Testis (tissue), 3 donors: ENCODE results near the gene ZBTB8B. TPM values are rescaled to one million over a fixed set of nuclear protein-coding genes. Genes with fewer than 3 reads are reported as not detected.

ENCODE experiments used
- DNase-seq: peaks from one replicate; pipeline ENCODE4 v3.0.0-alpha.2; 2019
- H3K27ac ChIP-seq, 2 donors: fragments of 200-600 bp; sonication (generic); one replicate each; pipeline ENCODE4 v1.5.1; 2019
- H3K27me3 ChIP-seq: fragments of 200-600 bp; sonication (generic); one replicate; pipeline ENCODE4 v1.5.1; 2019
- H3K36me3 ChIP-seq: fragments of 200-600 bp; sonication (generic); one replicate; pipeline ENCODE4 v1.5.1; 2017; ENCODE audit warnings: low read depth; ENCODE audit errors: missing control alignments
- H3K4me1 ChIP-seq: fragments of 200-600 bp; sonication (generic); one replicate; pipeline ENCODE4 v1.5.1; 2019
- H3K4me3 ChIP-seq, 2 donors: fragments of 200-600 bp; sonication (generic); one replicate each; pipeline ENCODE4 v1.5.1; 2017 to 2019
- H3K9me3 ChIP-seq: fragments of 200-600 bp; sonication (generic); one replicate; pipeline ENCODE4 v1.5.1; 2017
- POLR2A ChIP-seq: fragments of 450-650 bp; IDR thresholded peaks from one replicate; pipeline ENCODE4 v1.6.1; 2017; ENCODE audit warnings: antibody characterized with exemption, mild to moderate bottlenecking, moderate library complexity
- WGBS, 2 donors: methylation state at CpG; one replicate each; pipeline ENCODE4 v1.1.5; 2018; 5-methylcytosine and 5-hydroxymethylcytosine counted together
- intact Hi-C: fragments of 100-400 bp; cut with DNase I; formaldehyde crosslinking; loops from one replicate; pipeline ENCODE4 v1.15.1; 2023; ENCODE audit warnings: low total_unique reads
- polyA plus RNA-seq: library from polyadenylated mRNA; stranded (reverse); fragments of 350-450 nt; fragmentation: Illumina TruSeq; extraction: RNeasy Lipid Tissue Mini Kit (QIAGEN cat#74804); gene quantifications from one replicate; pipeline ENCODE4 v1.2.3, GENCODE V29; 2014; ENCODE audit warnings: low read depth, low replicate concordance; ENCODE audit not compliant: insufficient read depth
- total RNA-seq, 2 donors: library from RNA; depleted of rRNA; stranded (reverse); fragments of >200 nt; gene quantifications; one replicate each; pipeline ENCODE4 v1.2.3, GENCODE V29; 2016
- TF ChIP-seq, protein P1 (sequence below), 3 experiments: fragments of 450-650 bp in 2 of 3; fragments of 200-600 bp in 1 of 3; sonication (generic) in 1 of 3; IDR thresholded peaks; one replicate each; pipeline ENCODE4 v1.5.1; 2016 to 2019; ENCODE audit warnings: antibody characterized with exemption in 3 of 3, mild to moderate bottlenecking in 2 of 3, moderate library complexity in 1 of 3

Gene ZBTB8B
- total and polyA plus RNA-seq, 3 donors from 2014 or later, result 0.21 to 0.55 (median 0.50) TPM

DNA sequence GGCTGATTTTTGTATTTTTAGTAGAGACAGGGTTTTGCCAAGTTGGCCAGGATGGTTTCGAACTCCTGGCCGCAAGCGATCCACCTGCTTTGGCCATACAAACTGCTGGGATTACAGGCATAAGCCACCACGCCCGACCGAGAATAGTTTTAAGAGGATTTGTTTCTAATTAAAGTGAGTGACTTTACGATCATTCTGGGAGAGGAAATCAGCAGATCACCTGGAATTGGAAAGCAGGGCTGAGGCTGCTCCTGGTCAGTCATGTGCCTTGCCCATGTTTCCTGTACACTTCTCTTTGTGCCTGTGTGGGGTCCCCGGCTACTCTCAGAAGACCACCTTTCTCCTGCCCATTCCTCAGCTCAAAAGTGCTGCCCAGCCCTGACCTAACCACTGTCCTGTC is 33.9 kb downstream of the ZBTB8B start:
- H3K9me3 ChIP-seq, result no peaks in the 10 kb centered on the region
- H3K27ac ChIP-seq, result no peak overlapping the region
- peaks cover 18% of the 10 kb centered on the region for H3K4me1 ChIP-seq
- no peak overlapping the region for H3K4me3 ChIP-seq
- intact Hi-C loops, result no loop called here
- H3K36me3 ChIP-seq, result no peaks in the 10 kb centered on the region
- no peak for TF ChIP-seq POLR2A
- TF ChIP-seq, protein P1, sequence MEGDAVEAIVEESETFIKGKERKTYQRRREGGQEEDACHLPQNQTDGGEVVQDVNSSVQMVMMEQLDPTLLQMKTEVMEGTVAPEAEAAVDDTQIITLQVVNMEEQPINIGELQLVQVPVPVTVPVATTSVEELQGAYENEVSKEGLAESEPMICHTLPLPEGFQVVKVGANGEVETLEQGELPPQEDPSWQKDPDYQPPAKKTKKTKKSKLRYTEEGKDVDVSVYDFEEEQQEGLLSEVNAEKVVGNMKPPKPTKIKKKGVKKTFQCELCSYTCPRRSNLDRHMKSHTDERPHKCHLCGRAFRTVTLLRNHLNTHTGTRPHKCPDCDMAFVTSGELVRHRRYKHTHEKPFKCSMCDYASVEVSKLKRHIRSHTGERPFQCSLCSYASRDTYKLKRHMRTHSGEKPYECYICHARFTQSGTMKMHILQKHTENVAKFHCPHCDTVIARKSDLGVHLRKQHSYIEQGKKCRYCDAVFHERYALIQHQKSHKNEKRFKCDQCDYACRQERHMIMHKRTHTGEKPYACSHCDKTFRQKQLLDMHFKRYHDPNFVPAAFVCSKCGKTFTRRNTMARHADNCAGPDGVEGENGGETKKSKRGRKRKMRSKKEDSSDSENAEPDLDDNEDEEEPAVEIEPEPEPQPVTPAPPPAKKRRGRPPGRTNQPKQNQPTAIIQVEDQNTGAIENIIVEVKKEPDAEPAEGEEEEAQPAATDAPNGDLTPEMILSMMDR (IDR thresholded peaks at IDR 0.05), result no peak
- no peaks in the 10 kb centered on the region for H3K27me3 ChIP-seq
- 78 to 83% methylated on average over 8 of the region's 8 CpGs for WGBS, 2 donors
- DNase-seq, result no peak

DNA sequence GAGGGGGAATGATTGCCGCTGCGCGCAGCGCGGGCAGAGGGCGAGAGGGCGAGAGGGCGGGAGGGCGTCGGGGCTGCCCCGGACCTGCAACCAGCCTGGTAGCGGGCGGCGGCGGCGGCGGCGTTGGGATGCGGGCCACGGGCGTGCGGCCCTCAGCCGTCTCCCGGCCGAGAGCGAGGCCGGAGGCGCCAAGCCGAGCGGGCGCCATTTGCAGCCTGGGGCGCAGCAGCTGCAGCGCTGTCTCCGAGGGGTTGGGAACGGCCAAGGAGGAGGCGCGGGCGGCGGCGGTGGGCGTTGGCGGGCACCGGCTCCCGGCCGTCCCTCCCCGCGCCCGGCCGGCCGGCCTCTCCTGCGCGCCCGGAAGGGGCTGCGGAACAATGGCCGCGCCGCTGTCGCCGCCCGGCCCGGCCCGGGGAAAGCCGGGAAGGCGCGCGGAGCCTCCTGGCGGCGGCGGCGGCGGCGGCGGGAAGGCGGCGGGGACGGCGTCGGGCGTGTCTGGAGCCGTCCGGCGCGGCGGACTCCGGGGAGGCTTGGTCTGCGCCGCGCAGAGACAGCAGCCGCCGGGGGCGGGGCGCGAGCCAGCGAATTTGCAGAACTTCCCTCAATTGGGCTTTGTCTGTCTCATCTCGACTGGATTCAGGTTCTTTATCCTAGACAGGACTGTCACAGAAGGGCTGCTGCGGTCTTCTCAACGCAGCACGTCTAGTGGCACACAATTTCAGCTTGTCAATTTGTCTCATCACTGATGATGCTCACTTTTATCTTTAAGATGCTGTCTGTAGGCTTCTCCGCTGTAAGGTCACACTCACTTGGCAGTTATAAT is 35.7 kb downstream of the ZBTB8B start:
- TF ChIP-seq, protein P1 (IDR thresholded peaks at IDR 0.05), result peak in 2 of 3 experiments; percentile 27 to 46
- no peak for TF ChIP-seq POLR2A
- peaks cover 18% of the 10 kb centered on the region for H3K4me1 ChIP-seq
- DNase-seq, result peak; percentile 78
- H3K9me3 ChIP-seq, result no peaks in the 10 kb centered on the region
- H3K27me3 ChIP-seq, result no peaks in the 10 kb centered on the region
- WGBS, 2 donors, result 0 to 8% methylated on average over 6 to 70 of the region's 99 CpGs
- H3K27ac ChIP-seq, result peak overlapping the region; percentile 95 to 99
- no peaks in the 10 kb centered on the region for H3K36me3 ChIP-seq
- intact Hi-C loops, result no loop called here
- H3K4me3 ChIP-seq, result peak overlapping the region; percentile 73 to 80

DNA sequence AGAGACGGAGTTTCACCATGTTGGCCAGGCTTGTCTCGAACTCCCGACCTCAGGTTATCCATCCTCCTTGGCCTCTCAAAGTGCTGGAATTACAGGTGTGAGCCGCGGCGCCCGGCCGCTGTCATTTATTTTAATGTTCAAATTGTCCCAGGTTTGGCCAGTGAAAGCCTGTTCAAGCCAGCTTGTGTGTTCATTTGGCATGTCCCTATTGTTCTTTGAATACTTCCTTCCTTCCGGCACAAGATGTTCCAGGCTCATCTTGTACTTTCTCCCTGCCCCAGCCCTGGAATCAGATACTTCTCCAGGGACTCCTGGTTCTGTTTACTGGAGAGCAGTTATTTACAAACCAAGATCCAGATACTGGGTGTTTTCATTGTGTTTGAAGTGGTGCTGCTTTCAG is 37.0 kb downstream of the ZBTB8B start:
- TF ChIP-seq, protein P1 (IDR thresholded peaks at IDR 0.05), result no peak
- TF ChIP-seq POLR2A, result peak; percentile 27
- no peaks in the 10 kb centered on the region for H3K36me3 ChIP-seq
- DNase-seq, result peak; percentile 83
- peak overlapping the region; percentile 91 to 99 for H3K27ac ChIP-seq
- intact Hi-C loops, result no loop called here
- H3K9me3 ChIP-seq, result no peaks in the 10 kb centered on the region
- H3K4me1 ChIP-seq, result peaks cover 18% of the 10 kb centered on the region
- no peaks in the 10 kb centered on the region for H3K27me3 ChIP-seq
- no peak overlapping the region for H3K4me3 ChIP-seq
- 21% methylated on average over 9 of the region's 9 CpGs for WGBS, 2 donors

DNA sequence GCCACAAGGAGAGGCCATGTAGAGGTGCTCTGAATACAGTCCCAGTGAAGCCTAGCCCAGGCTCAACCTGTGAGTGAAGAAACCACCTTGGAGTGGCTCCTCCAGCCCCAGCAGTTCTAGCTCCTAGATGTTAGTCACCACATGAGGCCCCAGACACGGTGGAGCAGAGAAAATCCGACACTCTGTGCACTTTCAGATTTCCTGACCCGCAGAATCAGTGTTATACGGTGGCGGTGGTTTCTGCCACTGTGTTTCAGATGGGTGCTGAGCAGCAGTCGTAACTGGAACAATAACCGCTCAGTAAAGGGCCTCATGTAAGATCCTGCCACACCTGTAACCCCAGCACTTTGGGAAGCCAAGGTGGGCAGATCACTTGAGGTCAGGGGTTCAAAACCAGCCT is 38.3 kb downstream of the ZBTB8B start:
- no peak for TF ChIP-seq POLR2A
- TF ChIP-seq, protein P1 (IDR thresholded peaks at IDR 0.05), result no peak
- peak overlapping the region; percentile 91 to 99 for H3K27ac ChIP-seq
- no peak for DNase-seq
- H3K4me3 ChIP-seq, result no peak overlapping the region
- H3K9me3 ChIP-seq, result no peaks in the 10 kb centered on the region
- intact Hi-C loops, result no loop called here
- H3K4me1 ChIP-seq, result peaks cover 18% of the 10 kb centered on the region
- 88 to 89% methylated on average over 7 of the region's 7 CpGs for WGBS, 2 donors
- H3K27me3 ChIP-seq, result no peaks in the 10 kb centered on the region
- H3K36me3 ChIP-seq, result no peaks in the 10 kb centered on the region

DNA sequence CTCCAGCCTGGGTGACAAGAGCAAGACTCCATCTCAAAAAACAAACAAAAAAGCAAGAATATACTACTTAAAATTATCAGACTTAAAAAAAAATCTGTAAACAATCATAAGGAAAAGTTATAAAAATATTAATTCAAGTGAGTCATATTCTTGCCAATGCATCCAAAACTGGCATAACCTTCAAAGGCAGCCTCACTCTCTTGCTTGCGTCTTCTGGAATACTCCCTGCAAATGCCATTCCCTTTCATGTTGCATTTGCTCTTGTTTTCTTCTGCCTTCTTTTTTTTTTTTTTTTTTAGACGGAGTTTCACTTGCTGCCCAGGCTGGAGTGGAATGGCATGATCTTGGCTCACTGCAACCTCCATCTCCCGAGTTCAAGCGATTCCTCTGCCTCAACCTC is 42.1 kb downstream of the ZBTB8B start:
- H3K36me3 ChIP-seq, result no peaks in the 10 kb centered on the region
- no peak for TF ChIP-seq POLR2A
- TF ChIP-seq, protein P1 (IDR thresholded peaks at IDR 0.05), result no peak
- WGBS, 2 donors, result 84 to 87% methylated on average over 4 of the region's 4 CpGs

More for the DNA sequence above, 42.1 kb downstream of the ZBTB8B start:
- H3K27me3 ChIP-seq, result no peaks in the 10 kb centered on the region
- no peak overlapping the region for H3K27ac ChIP-seq
- H3K4me1 ChIP-seq, result peaks cover 11% of the 10 kb centered on the region
- no peak for DNase-seq
- intact Hi-C loops, result no loop called here
- no peaks in the 10 kb centered on the region for H3K9me3 ChIP-seq
- no peak overlapping the region for H3K4me3 ChIP-seq
